ENCODE measurements around the gene PLET1.

PLET1 gene

DNA sequence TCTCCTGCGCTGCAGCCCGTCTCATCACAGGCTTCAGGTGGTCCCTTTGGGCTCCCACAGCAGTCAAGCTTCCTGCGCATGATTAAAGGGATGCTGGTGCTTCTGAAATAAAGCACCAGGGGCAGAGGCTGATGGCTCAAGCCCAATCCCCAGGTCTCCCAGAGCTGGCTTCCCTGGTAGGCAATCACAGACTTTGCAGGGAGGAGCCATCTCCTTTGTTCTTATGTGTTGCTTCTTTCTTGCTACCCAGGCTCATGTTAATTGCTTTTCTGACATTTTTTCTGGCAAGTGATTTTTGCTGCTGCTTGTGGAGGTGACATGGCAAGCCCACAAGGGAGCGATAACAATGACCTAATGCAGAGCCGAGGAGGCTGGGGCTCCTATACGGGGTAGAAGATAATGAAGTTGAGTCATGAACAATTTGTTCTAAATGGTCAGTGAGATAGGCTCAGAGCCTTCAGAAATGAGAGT, 25.2 kb upstream of the PLET1 start:
- no peak for FAIRE-seq

DNA sequence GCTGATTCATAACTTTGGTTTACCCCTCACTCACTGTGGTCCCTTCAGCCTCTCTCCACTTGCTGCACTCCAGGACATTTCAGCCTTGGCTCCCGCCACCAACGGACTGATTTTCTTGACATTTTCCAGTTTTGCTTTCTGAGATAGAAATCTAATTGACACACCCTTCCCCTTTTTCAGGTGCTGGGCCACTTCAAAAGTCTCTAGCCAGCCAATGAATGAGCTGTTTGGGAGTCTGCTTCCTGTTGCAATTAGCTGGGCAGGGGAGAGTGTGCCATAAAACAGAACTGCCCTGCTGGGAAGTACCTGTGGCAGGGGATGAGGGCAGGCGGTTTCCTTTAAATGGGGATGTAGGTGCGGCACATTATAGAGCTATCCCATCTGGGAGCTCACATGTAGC, 21.1 kb upstream of the PLET1 start:
- no peak for DNase-seq (ENCODE audit: low spot score)
- FAIRE-seq, result peak; percentile 5

More for the DNA sequence above, 25.2 kb upstream of the PLET1 start:
- no peak for DNase-seq (ENCODE audit: low spot score)

DNA sequence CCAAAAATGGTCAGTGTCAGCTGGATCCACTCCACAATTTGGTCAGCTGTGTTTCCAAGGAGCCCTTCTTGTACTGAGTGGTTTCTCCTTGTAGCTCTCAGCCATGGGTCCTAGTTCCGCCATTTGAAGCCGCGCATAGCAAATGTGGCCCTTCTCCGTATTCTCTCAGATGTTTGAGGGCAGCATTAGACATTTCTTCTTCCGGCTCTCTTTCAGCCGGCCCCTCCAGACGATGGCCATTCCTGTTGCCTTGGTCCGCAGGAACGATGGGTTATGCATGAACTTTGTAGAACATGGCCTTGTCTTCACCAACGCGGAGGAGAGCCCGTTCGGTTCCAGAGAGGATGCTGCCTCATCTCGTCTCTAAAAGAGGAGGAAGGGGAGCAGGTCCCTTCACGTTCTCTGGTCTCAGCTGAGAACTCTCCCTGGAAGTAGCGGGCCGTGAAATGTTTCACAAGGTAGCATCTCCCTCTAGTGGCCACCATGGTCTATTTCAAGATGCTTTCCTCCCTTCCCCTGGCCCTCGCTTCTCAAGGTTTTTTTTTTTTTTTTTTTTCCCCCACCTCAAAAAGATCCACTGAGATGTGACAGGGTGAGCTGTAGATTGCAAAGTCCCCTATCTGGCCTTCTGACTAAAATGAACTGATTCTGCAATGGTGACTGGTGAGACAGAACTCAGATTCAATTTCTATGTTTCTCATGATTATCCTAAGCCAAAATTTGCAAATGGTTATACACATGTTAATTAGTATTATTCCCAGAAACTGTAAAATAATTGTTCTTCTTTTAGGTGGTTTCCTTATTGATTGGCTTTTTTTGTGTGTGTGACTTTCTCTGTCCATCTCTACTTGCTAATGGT, 19.8 kb upstream of the PLET1 start:
- DNase-seq (ENCODE audit: low spot score) (peak; percentile 89), FAIRE-seq (no peak)

DNA sequence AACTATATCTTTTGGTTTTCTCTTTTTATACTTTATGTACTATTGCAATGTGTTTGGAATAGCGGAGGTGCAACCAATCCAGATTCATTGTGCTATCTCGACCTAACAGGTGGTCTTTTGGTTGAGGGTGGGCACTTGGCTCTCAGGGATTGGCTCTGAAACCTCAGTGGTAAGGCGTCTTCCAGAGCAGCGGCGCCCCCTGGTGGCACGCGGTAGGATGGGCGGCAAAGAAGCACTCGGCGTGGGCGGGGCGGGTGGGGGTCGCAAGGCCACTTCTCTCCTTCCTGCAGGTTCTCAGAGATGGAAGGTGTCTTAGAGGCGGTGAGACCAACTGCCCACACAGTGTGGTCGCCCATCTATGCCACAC, 19.2 kb upstream of the PLET1 start:
- peak; percentile 87 for FAIRE-seq
- peak; percentile 86 for DNase-seq (ENCODE audit: low spot score)

DNA sequence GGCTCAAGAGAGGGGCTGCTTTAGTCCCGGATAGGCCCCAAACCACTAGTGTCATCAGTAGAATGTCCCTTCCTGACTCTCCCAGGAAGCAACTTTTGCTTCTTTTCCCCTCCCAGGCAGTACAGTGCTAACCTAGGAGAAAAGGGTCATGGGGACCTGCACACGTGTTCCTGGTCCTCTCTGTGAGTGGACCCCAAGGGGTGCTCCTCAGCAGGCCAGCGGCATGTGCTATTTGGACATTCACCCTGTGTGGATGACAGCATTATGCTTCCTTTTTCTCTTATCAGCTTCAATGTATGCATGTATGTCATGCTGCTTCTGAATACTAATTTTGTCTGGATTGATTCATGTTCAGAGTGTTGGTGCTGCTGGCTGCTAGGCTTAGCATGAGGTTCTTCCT, 18.1 kb upstream of the PLET1 start:
- DNase-seq (ENCODE audit: low spot score) (no peak), FAIRE-seq (peak; percentile 5)

DNA sequence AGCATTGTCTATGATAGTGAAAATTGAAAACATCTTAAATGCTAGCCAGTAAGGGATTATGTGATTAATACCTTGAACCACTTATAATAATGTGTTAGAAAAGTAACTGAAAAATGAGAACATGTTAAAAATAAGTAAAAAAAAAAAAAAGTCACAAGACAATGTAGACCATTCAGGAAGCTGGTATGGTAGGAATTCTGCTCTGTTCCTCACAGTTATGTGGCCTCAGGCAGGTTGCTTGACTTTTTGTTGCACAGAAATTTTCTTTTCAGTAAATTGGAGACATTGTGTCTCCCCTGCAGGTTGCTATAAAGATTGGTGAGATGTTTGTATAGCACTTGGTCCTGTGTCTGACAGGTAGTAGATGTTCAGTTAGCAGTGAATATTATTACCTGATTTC, 17.3 kb upstream of the PLET1 start:
- FAIRE-seq (no peak), DNase-seq (ENCODE audit: low spot score) (no peak)

DNA sequence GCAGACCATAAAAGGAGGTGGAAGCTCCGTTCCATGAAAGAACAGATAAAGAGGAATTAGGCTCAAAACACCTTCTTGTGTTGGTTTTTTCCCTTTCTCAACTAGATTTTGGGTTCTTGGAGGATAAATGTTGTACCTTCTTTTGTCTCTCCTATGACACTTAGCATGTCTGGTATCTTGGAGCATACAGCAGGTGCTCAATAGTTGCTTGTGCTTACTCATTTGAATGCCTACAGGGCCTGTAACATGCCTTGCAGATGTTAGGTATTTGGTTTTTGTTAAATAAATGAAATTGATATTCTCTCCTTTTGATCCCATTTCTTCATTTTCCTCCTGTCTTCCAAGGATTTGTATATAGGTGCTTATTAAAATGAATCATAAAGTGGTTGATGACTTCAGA, 16.4 kb upstream of the PLET1 start:
- DNase-seq (ENCODE audit: low spot score), result no peak
- FAIRE-seq, result no peak

DNA sequence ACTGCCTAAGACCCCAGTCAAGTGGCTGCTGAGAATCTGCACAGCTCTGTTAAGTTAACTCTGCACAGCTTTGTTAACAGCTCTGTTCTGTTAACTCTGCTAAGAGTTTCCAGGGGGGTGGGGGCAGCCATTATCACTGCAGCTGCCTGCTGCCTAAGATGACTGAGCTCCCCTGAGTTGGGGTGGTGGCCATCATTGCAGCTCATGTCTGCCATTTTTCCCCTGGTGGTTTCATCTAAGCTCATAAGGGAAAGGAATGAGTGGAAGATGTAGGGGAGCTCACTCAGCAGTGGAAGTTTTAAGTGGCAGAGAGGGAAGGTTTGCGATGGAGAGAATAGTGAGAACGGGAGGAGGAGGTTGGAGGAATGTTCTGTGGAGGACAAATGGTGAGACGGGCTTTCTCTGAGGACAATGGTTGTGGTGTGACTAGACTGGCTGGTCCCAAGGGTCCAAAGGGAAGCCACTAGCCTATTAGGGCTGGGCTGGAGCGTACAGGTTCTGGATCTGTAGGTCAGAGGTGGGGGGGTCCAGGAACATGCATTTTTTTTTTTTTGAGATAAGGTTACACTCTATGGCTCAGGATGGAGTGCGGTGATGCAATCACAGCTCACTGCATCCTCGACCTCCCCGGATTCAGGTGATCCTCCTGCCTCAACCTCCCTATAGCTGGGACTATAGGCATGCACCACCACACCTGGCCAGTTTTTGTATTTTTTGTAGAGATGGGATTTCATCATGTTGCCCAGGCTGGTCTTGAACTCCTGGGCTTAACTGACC, 13.5 kb upstream of the PLET1 start:
- FAIRE-seq, result peak; percentile 65
- no peak for DNase-seq (ENCODE audit: low spot score)

DNA sequence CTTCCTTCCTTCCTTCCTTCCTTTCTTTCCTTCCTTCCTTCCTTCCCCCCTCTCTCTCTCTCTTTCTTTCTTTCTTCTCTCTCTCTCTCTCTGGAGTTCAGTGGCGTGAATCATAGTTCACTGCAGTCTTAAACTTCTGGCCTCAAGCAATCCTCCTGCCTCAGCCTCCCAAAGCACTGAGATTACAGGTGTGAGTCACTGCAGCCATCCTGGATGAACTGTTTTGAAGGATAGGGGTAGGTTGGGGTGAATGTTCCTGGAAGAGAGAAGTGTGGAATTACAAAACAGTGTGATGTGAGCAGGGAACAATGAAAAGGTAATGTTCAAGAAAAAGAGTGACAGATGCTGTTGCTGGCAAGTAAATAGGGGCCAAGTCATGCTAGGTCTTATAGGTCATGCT, 12.4 kb upstream of the PLET1 start:
- FAIRE-seq (peak; percentile 73), DNase-seq (ENCODE audit: low spot score) (no peak)

DNA sequence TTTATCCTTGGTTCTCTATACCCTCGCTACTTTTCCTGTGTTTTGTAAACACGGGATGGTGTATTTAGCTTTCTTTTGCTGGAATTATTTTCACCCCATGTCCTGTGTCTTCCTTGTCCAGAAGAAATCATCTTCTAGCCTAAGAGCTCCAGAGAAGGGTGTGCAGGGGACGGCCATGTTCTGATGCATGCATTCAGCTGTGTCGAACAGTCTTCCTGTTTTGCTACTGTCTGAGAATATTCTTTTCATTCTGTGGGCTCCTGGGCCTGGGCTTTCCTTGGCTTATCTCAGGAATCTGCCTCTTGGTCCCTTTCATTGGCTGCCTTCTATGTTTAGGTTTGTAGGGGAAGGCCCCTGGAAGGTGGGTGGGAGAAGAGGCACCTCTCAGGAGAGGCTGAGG, 10.6 kb upstream of the PLET1 start:
- DNase-seq (ENCODE audit: low spot score) (no peak), FAIRE-seq (no peak)

DNA sequence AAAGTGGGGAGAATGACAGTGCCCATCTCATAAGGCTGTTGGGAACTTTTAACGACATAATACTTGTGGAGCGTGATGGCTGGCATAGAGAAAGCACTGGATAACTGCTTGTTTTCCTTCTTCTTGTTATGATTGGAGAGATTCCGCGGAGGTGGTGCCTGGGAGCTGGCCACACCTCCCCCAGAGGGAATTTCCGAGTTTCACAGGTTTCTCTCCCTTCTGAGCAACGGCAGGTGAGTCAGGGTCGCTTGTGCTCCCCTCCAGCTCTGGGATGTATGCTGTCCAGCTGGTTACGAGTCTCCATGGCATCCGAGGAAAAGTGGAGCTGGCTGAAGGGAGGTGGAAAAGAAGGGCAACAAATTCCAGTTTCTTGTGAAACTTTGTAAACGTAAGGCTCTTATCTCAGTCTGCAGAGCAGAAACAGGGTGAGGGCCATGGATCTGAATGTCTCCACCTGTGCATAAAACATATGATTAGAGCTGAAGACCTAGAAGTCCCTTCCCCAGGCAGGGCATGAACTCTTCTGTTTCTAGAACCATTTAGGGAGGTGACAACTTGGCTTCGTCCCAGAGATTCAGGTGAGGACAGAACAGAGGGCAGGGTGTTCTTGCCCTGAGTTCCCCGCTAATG, 10.0 kb upstream of the PLET1 start:
- FAIRE-seq (peak; percentile 55), DNase-seq (ENCODE audit: low spot score) (no peak)

DNA sequence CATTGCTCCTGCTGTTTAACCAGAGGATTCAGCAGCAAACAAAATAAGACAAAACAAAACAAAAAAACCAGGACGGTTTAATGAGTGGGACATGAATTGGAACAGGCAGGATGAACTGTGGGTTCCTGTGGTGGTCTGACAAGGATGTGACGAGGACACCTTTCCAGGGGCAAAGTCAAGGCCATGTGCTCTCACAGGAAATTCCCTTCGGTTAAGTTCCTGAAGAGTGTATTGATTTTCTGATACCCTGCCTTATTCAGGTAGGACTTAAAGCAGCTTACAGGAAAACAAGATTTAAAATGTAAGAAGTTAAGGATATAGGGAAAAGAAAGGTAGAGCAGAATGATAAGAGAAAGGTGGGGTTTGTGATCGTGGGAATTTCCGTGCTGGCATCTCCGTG, 8.5 kb upstream of the PLET1 start:
- FAIRE-seq, result no peak
- DNase-seq (ENCODE audit: low spot score), result no peak

DNA sequence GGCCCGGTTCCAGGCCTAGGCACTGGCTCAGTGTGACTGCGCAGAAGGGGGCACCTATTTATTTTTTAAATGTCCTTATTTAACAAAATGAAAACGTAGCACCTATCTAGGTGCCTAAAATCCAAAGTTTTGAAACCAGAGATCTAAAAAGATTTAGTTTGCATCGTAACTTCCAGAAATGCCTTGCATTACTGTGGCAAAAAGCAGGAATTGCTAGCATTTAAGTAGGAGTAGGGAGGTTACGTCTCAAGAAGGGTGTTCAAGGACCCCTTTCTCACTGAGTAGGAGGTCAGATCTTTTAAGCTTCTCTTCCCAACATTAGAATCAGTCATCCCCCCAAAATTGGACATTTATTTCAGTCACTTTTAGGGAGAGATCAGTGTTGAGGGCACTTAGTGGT, 7.7 kb upstream of the PLET1 start:
- FAIRE-seq (no peak), DNase-seq (ENCODE audit: low spot score) (no peak)

DNA sequence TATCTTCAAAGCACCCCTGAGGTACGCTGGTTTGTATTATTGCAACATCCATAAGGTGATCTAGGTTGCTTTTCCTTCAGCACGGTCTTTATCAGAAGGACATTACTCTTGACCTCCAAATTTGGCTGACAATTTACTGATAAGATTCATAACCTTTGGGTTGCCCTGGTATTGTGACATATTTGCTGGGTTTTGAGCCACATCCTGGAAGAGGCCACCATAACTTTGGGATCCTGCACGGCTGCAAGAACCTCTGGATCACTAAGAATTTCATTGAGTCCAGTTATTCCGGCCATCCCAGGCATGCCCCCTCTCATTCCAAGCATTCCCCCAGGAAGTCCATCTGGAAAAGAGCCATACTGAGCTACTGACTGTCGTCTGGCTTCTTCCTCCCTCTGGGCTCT, 6.5 kb upstream of the PLET1 start:
- DNase-seq (ENCODE audit: low spot score) (no peak), FAIRE-seq (no peak)

DNA sequence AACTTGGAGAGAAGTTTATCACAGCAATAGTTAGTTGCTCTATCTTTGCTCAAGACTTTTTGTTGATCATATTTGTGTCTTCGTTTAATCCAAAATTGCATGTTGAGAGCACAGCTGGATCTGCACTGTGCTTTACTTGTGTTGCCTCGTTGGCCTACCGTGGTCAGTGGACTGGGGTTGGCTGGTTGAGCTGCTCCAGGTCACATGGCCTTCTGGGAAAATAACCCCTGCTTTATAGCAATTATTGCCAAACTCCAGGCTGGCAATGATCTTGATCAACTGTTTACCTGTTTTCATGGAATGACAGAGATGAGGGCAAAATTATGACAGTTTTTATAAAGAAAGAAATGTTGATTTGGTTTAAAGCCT, 5.7 kb upstream of the PLET1 start:
- FAIRE-seq (no peak), DNase-seq (ENCODE audit: low spot score) (no peak)

DNA sequence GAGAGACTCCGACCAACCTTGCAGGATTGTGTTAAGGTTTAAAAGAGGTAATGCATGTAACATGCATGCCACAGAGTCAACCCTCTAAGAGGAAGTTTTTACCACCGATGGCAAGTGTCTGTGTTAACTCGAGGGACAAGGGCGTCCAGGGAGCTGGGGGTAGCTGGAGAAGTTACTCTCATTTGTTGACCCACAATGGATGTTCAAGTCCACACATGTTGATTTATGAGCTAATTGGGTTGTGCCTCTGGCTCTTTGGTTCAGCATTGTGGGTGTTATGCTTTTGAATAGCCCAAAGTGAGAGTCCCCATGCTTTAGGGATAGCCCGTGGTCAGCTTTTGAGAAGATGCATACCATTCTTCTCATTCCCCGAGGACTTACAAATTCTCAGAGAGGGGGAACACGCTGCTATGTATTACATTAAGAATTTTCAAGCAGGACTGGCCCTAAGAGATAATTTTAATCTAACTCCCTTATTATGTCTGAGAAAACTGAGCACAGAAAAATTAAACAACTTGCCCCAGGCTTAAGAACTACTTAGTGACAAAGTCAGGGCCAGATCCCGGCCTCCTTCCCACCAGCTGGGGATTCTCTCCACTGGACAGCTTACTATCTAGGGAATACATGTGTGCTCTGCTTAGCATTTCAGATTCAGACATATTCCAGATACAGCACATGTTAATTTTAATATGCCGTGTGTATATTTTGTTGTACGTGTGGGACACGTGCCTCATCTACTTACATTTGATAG, 5.2 kb upstream of the PLET1 start:
- DNase-seq (ENCODE audit: low spot score), result no peak
- FAIRE-seq, result no peak

DNA sequence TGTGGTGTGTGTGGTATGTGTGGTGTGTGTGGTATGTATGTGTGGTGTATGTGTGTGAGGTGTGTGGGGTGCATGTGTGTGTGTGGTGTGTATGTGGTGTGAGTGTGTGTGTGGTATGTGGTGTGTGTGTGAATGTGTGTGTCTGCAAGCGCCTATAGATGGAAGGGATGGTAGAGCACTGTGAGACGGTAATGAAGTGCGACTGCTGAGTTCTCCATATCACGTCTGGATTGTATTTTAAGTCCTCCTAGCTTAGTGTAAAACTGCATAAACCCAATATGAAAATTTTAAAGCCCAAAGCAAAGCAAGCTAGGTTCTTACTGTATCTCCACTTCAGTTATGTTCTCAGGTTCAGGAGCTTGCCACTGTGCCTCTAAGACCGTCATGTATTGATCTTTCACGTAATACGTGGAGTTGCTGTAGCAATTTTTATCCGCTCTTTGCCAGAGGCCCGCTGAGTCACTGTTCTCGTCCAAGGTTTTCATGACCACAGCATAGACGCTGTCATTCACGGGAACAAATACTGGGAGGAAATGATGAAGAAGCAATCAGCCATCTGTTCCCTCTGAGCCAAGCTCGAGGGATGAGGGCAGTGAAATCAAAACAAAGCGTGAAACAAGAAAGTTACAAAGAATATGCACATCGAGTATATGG, 5.5 kb downstream of the PLET1 start:
- FAIRE-seq, result no peak
- peak; percentile 58 for DNase-seq (ENCODE audit: low spot score)

DNA sequence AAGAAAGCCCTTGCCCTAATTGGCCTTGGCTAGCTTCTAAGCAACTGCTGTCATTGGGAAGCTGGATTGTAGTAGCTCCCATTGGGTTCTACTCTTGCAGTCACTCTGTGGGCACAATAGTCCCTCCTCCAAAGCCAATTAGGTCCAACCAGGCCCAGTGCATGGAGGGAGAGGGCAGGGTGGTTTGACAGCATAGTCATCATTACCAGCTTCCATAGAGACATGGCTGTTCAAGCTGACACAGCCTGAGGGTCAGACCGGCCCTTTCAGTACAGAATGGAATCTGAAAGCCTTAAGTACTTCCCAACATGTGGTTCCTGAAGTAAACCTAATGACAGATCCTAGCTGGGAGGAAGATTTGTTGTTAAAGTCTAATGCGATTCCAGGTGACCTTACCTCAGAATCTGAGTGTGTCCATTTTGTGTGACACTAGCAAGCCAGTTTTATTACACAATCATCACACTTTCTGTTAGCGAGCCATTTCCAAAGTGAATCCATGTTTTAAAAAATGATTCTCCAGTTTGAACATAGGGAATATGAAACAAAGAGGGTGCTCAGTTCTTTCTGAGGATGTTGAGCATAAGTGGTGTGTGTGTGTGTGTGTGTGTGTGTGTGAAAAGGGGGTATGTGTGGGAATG, 6.9 kb downstream of the PLET1 start:
- peak; percentile 30 for FAIRE-seq
- no peak for DNase-seq (ENCODE audit: low spot score)

DNA sequence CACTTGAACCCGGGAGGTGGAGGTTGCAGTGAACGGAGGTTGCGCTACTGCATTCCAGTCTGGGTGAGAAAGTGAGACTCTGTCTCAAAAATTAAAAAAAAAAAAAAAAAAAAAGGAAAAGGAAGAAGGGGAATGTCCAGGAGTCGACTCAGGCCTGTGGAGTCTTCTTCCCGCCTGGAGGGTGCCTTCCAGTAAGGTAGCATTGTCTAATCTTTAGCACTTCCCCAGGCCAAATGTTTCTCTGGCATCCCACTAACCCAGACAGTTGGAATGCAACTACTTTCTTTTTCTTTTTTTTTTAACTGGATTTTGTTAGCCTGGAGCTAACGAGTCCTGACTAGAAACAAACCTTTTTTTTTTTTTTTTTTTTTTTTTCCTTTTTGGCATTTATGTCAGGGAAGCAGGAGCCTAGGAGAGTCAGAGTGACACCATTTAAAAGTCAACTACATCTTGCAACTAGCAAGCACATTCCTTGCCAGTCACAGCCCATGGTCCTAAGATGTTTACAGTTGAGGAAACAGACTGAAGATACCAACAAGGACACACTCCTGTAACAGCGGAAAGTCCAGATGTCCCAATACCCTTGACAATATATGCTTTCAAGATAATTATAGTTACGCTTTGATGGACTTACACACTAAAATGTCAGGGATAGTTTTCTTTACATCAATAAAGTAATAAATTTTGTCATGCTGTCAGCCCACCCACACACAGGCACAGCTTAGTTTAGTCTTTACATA, 10.6 kb downstream of the PLET1 start:
- DNase-seq (ENCODE audit: low spot score), result no peak
- FAIRE-seq, result no peak

DNA sequence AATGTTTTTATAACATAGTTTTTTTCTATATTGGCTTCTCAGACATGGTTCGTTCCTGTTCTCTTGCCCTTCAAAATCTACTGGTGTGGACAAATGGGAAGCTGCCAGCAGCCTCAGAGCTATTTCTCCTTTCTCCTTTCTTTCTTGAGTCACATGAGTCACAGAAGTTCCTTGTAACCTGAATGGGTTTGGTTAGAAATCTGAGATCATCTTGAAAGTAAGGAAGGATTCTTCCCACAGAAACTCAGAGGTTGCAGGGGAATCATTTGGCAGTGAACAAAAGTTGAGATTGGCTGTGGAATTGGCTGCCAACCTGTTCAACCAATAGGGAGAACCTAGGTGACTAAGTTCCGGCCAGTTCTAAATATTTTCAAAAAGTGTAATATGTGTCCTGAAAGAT, 12.5 kb downstream of the PLET1 start:
- FAIRE-seq (no peak), DNase-seq (ENCODE audit: low spot score) (no peak)

Measured in urothelium cell line (cell line).